Prostate gland (tissue), 2 donors: ENCODE results near the gene PPM1A.

Experiments used
- CTCF ChIP-seq, 4 experiments: fragments of 200-600 bp in 2 of 4; fragments of 450-650 bp in 2 of 4; sonication (generic) in 2 of 4; IDR thresholded peaks; 1 replicate in 3 of 4; 2 replicates in 1 of 4; pipeline ENCODE4 v1.5.1; 2016 to 2019; ENCODE audit warnings: antibody characterized with exemption in 4 of 4, mild to moderate bottlenecking in 2 of 4, moderate library complexity in 2 of 4
- POLR2A ChIP-seq: fragments of 450-650 bp; IDR thresholded peaks from one replicate; pipeline ENCODE4 v1.6.1; 2016; ENCODE audit warnings: antibody characterized with exemption, mild to moderate bottlenecking
- POLR2AphosphoS5 ChIP-seq: sonication (generic); formaldehyde crosslinking; IDR thresholded peaks from one replicate; pipeline ENCODE4 v1.6.1; 2017; ENCODE audit warnings: antibody characterized with exemption

GRCh38 chr14:60215520-60216420 is 33.3 kb upstream of the PPM1A start:
- TF ChIP-seq CTCF (IDR thresholded peaks at IDR 0.05) (no peak), POLR2A (no peak), POLR2AphosphoS5 (no peak)
